Mesendoderm (in vitro differentiated cells): ENCODE measurements around the gene SPDYE2B.
"Not testable (repeated sequence)": the region's sequence is repeated elsewhere in the genome, so short reads cannot be mapped to it uniquely, and the experiment has no call there.

Experiments
- DNase-seq: peaks from one replicate; pipeline ENCODE4 v3.0.0; 2013
- H2AK5ac ChIP-seq: 2 replicates; pipeline ENCODE4 v1.6.1; 2013; ENCODE audit warnings: low read length, inconsistent platforms
- H2BK120ac ChIP-seq: 2 replicates; pipeline ENCODE4 v1.6.1; 2013; ENCODE audit warnings: low read depth, mild to moderate bottlenecking, low read length, moderate library complexity, mixed read lengths
- H2BK15ac ChIP-seq: replicated peaks from 2 replicates; pipeline ENCODE4 v1.6.1; 2013; ENCODE audit warnings: low read depth, mild to moderate bottlenecking, moderate library complexity
- H2BK5ac ChIP-seq: 2 replicates; pipeline ENCODE4 v1.6.1; 2013; ENCODE audit warnings: low read length, inconsistent platforms
- H3K18ac ChIP-seq: 2 replicates; pipeline ENCODE4 v1.6.1; 2013; ENCODE audit warnings: mild to moderate bottlenecking, low read length, mixed read lengths
- H3K23ac ChIP-seq: one replicate; pipeline ENCODE4 v1.6.1; 2013; ENCODE audit warnings: low read length
- H3K27ac ChIP-seq: 2 replicates; pipeline ENCODE4 v1.5.1; 2013; ENCODE audit warnings: low read depth, mild to moderate bottlenecking, inconsistent platforms, low read length, moderate library complexity
- H3K27me3 ChIP-seq: 2 replicates; pipeline ENCODE4 v1.6.1; 2013; ENCODE audit warnings: low read length, control low read depth, mild to moderate bottlenecking, inconsistent platforms; ENCODE audit not compliant: insufficient read depth, poor library complexity
- H3K36me3 ChIP-seq: 2 replicates; pipeline ENCODE4 v1.6.1; 2013; ENCODE audit warnings: low read length, inconsistent platforms; ENCODE audit not compliant: control insufficient read depth, insufficient read depth
- H3K4ac ChIP-seq: one replicate; pipeline ENCODE4 v1.6.1; 2013; ENCODE audit warnings: low read depth, mild to moderate bottlenecking, low read length, moderate library complexity
- H3K4me1 ChIP-seq: 2 replicates; pipeline ENCODE4 v1.6.1; 2013; ENCODE audit warnings: low read depth, low read length, inconsistent platforms; ENCODE audit not compliant: control insufficient read depth
- H3K4me2 ChIP-seq: 2 replicates; pipeline ENCODE4 v1.6.1; 2013; ENCODE audit warnings: low read length
- H3K4me3 ChIP-seq: 2 replicates; pipeline ENCODE4 v1.5.1; 2013; ENCODE audit warnings: mild to moderate bottlenecking, low read length
- H3K56ac ChIP-seq: one replicate; pipeline ENCODE4 v1.6.1; 2013; ENCODE audit warnings: low read length
- H3K79me1 ChIP-seq: 2 replicates; pipeline ENCODE4 v1.6.1; 2013; ENCODE audit warnings: low read length, inconsistent platforms
- H3K79me2 ChIP-seq: 2 replicates; pipeline ENCODE4 v1.6.1; 2013; ENCODE audit warnings: mild to moderate bottlenecking, low read length; ENCODE audit not compliant: control insufficient read depth, insufficient read depth
- H3K9ac ChIP-seq: 2 replicates; pipeline ENCODE4 v1.6.1; 2013; ENCODE audit warnings: low read length, inconsistent platforms
- H4K5ac ChIP-seq: one replicate; pipeline ENCODE4 v1.6.1; 2013; ENCODE audit warnings: low read length
- H4K8ac ChIP-seq: one replicate; pipeline ENCODE4 v1.6.1; 2013; ENCODE audit warnings: low read depth, mild to moderate bottlenecking, control low read depth, low read length, moderate library complexity
- WGBS: extraction: QIAGEN DNeasy Blood & Tissue Kit; methylation state at CpG from one replicate; pipeline ENCODE4 v1.1.7; 2013; ENCODE audit warnings: low lambda C conversion rate, missing lambda C conversion rate; ENCODE audit not compliant: insufficient coverage; ENCODE audit errors: extremely low coverage; 5-methylcytosine and 5-hydroxymethylcytosine counted together

SPDYE2B gene

DNA sequence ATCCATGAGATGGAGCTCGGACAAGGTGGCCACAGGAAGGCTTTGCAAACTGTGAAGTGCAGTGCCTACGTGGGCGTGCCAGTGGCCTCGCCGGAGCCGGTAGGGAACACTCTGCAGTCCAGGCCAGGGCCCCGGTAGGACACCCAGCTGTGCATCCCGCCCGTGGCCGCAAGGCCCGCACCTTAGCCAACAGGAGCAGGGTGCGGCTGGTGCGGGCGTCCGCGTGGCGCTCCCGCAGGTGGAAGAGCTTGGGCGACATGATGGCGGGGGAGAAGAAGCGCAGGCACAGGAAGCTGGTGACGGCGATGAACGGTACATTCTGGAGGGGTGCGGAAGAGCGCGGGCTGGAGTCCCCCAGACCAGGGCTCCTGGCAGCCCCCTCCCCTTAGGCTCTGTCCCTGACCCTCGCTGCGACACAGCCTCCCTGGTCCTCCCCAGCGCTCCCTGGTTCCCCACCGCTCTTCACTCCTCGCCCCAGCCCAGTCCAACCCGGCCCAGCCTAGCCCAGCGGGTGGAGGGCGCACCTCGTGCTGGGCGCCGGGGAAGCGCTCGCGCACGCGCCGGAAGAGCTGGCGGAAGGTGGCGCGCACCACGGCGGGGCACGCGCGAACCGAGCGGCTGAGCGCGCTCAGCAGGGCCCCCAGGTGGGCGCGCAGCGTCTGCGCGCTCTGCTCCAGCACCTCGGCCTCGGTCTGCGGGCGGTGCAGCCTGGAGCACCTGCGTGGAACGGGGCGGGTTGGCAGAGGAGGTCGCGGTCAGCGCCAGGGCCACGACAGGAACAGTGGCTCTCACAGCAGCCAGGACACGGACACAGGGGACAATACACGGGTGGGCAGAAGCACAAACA, 39.5 kb downstream of the SPDYE2B start:
- no CpG with 5 or more reads among the region's 74 CpGs for WGBS
- H4K8ac ChIP-seq, H3K4me3 ChIP-seq: not testable (repeated sequence)

DNA sequence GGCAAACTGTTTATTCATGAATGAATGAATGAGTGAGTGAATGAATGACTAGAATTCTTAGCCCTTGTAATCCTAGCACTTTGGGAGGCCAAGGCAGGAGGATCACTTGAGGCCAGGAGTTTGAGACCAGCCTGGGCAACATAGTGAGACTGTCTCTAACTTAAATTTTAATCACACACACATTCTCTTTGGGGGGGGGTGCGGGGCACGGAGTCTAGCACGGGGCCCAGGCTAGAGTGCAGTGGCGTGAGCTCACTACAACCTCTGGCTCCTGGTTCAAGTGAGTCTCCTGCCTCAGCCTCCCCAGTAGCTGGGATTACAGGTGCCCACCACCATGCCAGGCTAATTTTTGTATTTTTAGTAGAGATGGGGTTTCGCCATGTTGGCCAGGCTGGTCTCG, 40.5 kb downstream of the SPDYE2B start:
- not testable (repeated sequence) for H2AK5ac ChIP-seq, H3K36me3 ChIP-seq, H3K79me1 ChIP-seq, H3K4me3 ChIP-seq, H3K27me3 ChIP-seq, H3K4ac ChIP-seq, DNase-seq, H3K4me2 ChIP-seq, H2BK15ac ChIP-seq, H2BK120ac ChIP-seq, H3K27ac ChIP-seq, H3K23ac ChIP-seq, H3K9ac ChIP-seq, H3K79me2 ChIP-seq, H3K18ac ChIP-seq, H4K8ac ChIP-seq, H3K56ac ChIP-seq, H2BK5ac ChIP-seq, H4K5ac ChIP-seq, H3K4me1 ChIP-seq
- no CpG with 5 or more reads among the region's 6 CpGs for WGBS

More for the DNA sequence above, 39.5 kb downstream of the SPDYE2B start:
- H3K36me3 ChIP-seq, H3K9ac ChIP-seq, H3K18ac ChIP-seq, H3K4me1 ChIP-seq, H3K27ac ChIP-seq, H4K5ac ChIP-seq, H2BK5ac ChIP-seq, H2BK120ac ChIP-seq, H3K79me2 ChIP-seq, H2BK15ac ChIP-seq, H3K27me3 ChIP-seq, H2AK5ac ChIP-seq, H3K79me1 ChIP-seq, H3K56ac ChIP-seq, DNase-seq, H3K4ac ChIP-seq, H3K4me2 ChIP-seq, H3K23ac ChIP-seq: not testable (repeated sequence)

DNA sequence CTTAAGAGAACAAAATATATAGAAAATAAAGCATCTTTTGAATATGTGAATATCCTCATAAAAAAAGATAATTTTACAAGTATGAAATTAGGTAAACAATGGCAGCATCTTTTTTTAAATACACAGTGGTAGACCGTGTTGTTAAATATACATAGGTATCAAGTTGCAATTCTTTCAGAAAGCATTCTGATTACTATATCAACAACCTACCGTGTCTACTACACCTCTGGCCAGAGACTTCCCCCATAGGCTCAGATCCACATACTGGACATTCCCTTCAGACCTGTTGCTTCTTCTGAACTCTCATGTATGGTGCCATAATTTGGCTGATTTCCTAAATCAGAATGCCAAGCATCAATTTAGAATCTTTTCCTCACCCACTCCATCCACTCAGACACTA, 43.9 kb downstream of the SPDYE2B start:
- H2BK120ac ChIP-seq, H4K5ac ChIP-seq, H3K27ac ChIP-seq, H2BK15ac ChIP-seq, H2AK5ac ChIP-seq, H3K4me3 ChIP-seq, H3K23ac ChIP-seq, H3K56ac ChIP-seq, H3K79me1 ChIP-seq, H2BK5ac ChIP-seq, H4K8ac ChIP-seq, H3K9ac ChIP-seq, H3K4me1 ChIP-seq, H3K27me3 ChIP-seq, H3K4ac ChIP-seq, H3K18ac ChIP-seq, H3K4me2 ChIP-seq, H3K79me2 ChIP-seq, DNase-seq, H3K36me3 ChIP-seq: not testable (repeated sequence)
- WGBS, result no CpG with 5 or more reads among the region's 2 CpGs

DNA sequence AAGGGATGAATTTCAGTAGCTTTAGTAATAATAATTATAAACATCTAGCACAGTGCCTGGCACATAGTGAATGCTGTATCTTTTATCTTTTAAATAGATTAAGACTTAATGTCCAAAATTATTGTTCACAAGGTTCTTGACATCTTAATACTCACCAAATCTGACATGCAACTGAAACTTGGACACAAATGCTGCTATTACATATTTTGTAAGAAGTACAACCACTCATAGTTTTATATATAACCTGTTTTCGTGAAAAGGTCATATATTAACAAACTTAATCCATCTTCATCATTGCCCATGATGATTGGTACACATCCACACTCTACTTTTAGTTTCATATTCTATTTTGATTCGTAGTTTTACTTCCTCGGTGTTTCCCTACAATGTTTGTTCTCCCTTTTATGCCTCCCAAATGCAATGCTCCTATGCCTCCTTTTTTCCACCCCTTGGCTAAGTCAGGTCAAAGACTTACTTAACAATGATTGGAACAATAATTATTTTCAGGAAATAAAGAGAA, 45.0 kb downstream of the SPDYE2B start:
- H2BK120ac ChIP-seq, H3K27ac ChIP-seq, H3K9ac ChIP-seq, H4K8ac ChIP-seq, H3K4ac ChIP-seq, H4K5ac ChIP-seq, H3K4me1 ChIP-seq, H2BK5ac ChIP-seq, H3K79me1 ChIP-seq, H3K56ac ChIP-seq, DNase-seq, H2AK5ac ChIP-seq, H2BK15ac ChIP-seq, H3K18ac ChIP-seq, H3K79me2 ChIP-seq, H3K23ac ChIP-seq, H3K36me3 ChIP-seq, H3K4me3 ChIP-seq, H3K27me3 ChIP-seq, H3K4me2 ChIP-seq: not testable (repeated sequence)
- WGBS, result no CpG with 5 or more reads among the region's 3 CpGs

DNA sequence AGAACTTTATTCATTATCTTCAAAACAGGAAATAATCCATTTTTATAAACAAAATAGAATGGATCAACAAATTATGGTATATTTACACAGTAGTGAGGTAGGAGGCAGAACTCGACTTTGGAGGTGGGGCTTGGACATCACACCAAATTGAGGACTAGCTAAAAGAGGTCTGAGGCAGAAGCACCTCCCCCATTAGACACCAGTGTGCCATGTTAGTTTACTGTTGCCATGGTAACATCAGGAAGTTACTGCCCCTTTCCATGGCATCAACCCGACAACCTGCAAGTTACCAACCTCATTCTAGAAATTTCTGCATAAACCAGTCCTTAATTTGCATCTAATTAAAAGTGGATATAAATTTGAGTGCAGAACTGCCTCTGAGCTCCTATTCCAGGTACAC, 45.9 kb downstream of the SPDYE2B start:
- H3K4me1 ChIP-seq, H3K4me3 ChIP-seq, H4K5ac ChIP-seq, H3K27me3 ChIP-seq, H3K18ac ChIP-seq, H2AK5ac ChIP-seq, H3K27ac ChIP-seq, H2BK15ac ChIP-seq, H3K23ac ChIP-seq, H3K36me3 ChIP-seq, H3K79me1 ChIP-seq, DNase-seq, H3K79me2 ChIP-seq, H3K56ac ChIP-seq, H3K9ac ChIP-seq, H2BK5ac ChIP-seq, H3K4ac ChIP-seq, H2BK120ac ChIP-seq, H4K8ac ChIP-seq, H3K4me2 ChIP-seq: not testable (repeated sequence)
- no CpG with 5 or more reads among the region's 2 CpGs for WGBS
